Stomach (tissue), 9 donors: ENCODE data around the gene UBA1. TPM values are rescaled to one million over a fixed set of nuclear protein-coding genes. Genes with fewer than 3 reads are reported as not detected.

Experiments used
- DNase-seq, 2 donors: peaks; one replicate each; pipeline versions ENCODE4 v3.0.0 to v3.0.0-alpha.2; 2013 to 2019
- H3K27ac ChIP-seq, 5 donors: fragments of 200-600 bp in 4 of 5; sonication (generic) in 4 of 5; one replicate each; pipeline ENCODE4 v1.5.1; 2013 to 2019; ENCODE audit warnings: mild to moderate bottlenecking in 1 of 5, moderate library complexity in 1 of 5
- H3K27me3 ChIP-seq, 3 donors: fragments of 200-600 bp; sonication (generic); one replicate each; pipeline ENCODE4 v1.5.1; 2017 to 2019; ENCODE audit warnings: mixed run types in 1 of 3
- H3K36me3 ChIP-seq, 4 donors: fragments of 200-600 bp; sonication (generic); 1 replicate in 3 of 4; 2 replicates in 1 of 4; pipeline ENCODE4 v1.5.1; 2016 to 2019
- H3K4me1 ChIP-seq, 4 donors: fragments of 200-600 bp; sonication (generic); one replicate each; pipeline ENCODE4 v1.5.1; 2016 to 2019
- H3K4me3 ChIP-seq, 4 donors: fragments of 200-600 bp; sonication (generic) in 3 of 4; one replicate each; pipeline ENCODE4 v1.5.1; 2016 to 2019; ENCODE audit warnings: mild to moderate bottlenecking in 1 of 4
- H3K9me3 ChIP-seq, 4 donors: fragments of 200-600 bp; sonication (generic); one replicate each; pipeline ENCODE4 v1.5.1; 2016 to 2019
- EP300 ChIP-seq: sonication (generic); formaldehyde crosslinking; IDR thresholded peaks from one replicate; pipeline ENCODE4 v1.6.1; 2017; ENCODE audit warnings: antibody characterized with exemption
- POLR2A ChIP-seq, 4 donors: fragments of 450-650 bp; IDR thresholded peaks; one replicate each; pipeline ENCODE4 v1.6.1; 2016; ENCODE audit warnings: antibody characterized with exemption in 4 of 4, control low read depth in 2 of 4, mild to moderate bottlenecking in 1 of 4, moderate library complexity in 1 of 4
- POLR2AphosphoS5 ChIP-seq, 3 donors: sonication (generic); formaldehyde crosslinking; IDR thresholded peaks; one replicate each; pipeline ENCODE4 v1.6.1; 2016; ENCODE audit warnings: antibody characterized with exemption in 3 of 3
- WGBS, 5 donors: extraction: QIAGEN DNeasy Blood & Tissue Kit in 3 of 5; methylation state at CpG; one replicate each; pipeline versions ENCODE4 v1.1.5 to v1.1.7; 2013 to 2018; 5-methylcytosine and 5-hydroxymethylcytosine counted together
- intact Hi-C: fragments of 100-400 bp; cut with DNase I; formaldehyde crosslinking; loops from one replicate; pipeline ENCODE4 v1.15.1; 2023; ENCODE audit warnings: low total_unique reads
- polyA plus RNA-seq, 3 donors: library from polyadenylated mRNA; stranded (reverse); fragments of 200-250 nt; gene quantifications; one replicate each; pipeline ENCODE4 v1.2.3, GENCODE V29; 2013
- total RNA-seq, 5 donors: library from RNA; depleted of rRNA; stranded (reverse); fragments of >200 nt; gene quantifications; one replicate each; pipeline versions ENCODE4 v1.1.0 to v1.2.3, GENCODE V29; 2014 to 2016
- TF ChIP-seq, protein P1 (sequence below), 7 experiments: fragments of 450-650 bp in 4 of 7; fragments of 200-600 bp in 3 of 7; sonication (generic) in 3 of 7; IDR thresholded peaks; one replicate each; pipeline ENCODE4 v1.5.1; 2016 to 2019; ENCODE audit warnings: antibody characterized with exemption in 7 of 7, control low read depth in 2 of 7, mild to moderate bottlenecking in 1 of 7
- donor health status: healthy with polysubstance abuse.
- donor health status: Bipolar disorder and iron deficiency.
- donor health status: healthy.

Gene UBA1
- total and polyA plus RNA-seq, 8 donors, result 59.3 to 278 (median 86.9) TPM

DNA sequence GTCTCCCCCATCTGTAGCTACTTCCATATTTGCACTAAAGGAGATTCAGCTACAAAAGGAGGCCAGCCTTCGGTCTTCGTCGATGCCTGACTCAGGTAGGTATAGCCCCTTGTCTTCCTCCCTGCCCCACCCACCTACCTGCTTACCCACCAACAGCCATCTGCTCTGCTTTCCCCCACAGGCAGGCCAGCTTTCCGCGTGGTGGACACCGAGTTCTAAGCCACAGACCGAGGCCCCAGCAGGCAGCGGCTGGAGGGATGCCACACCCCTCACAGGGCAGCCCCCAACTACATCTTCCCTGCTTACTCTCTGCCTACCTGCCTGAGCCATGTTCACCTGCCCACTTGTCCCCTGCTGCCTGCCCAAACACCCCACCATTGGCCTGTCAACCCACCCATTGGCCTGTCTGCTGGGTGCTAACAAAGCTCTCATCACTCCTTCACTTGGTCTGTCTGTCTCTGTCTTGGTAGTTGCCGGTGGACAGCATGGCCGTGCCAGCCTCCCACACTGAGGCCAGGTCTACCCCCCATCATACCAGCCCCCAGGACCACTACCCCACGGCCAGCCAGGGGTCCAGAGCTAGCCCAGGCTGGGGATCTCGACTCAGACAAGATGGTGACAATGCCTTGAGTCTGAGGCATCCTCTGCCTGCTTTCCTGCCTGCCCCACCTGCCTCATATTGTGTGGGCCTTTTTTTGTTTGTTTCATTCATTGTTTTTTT, 35.1 kb downstream of the UBA1 start:
- no peak for DNase-seq
- Histone ChIP-seq H3K27ac (no peak overlapping the region), H3K27me3 (peaks cover 0 to 11% (median 0%) of the 10 kb centered on the region in 3 donors), H3K4me3 (no peak overlapping the region), H3K4me1 (peaks cover 0 to 7% (median 0%) of the 10 kb centered on the region in 4 donors), H3K36me3 (peaks cover 39 to 61% (median 59%) of the 10 kb centered on the region in 4 donors), H3K9me3 (no peaks in the 10 kb centered on the region)
- 93 to 100% (median 94%) methylated on average over 3 to 12 of the region's 12 CpGs for whole genome bisulfite sequencing, 5 donors
- TF ChIP-seq EP300, result no peak
- TF ChIP-seq, protein P1, sequence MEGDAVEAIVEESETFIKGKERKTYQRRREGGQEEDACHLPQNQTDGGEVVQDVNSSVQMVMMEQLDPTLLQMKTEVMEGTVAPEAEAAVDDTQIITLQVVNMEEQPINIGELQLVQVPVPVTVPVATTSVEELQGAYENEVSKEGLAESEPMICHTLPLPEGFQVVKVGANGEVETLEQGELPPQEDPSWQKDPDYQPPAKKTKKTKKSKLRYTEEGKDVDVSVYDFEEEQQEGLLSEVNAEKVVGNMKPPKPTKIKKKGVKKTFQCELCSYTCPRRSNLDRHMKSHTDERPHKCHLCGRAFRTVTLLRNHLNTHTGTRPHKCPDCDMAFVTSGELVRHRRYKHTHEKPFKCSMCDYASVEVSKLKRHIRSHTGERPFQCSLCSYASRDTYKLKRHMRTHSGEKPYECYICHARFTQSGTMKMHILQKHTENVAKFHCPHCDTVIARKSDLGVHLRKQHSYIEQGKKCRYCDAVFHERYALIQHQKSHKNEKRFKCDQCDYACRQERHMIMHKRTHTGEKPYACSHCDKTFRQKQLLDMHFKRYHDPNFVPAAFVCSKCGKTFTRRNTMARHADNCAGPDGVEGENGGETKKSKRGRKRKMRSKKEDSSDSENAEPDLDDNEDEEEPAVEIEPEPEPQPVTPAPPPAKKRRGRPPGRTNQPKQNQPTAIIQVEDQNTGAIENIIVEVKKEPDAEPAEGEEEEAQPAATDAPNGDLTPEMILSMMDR (IDR thresholded peaks at IDR 0.05), result no peak
- TF ChIP-seq POLR2AphosphoS5 (IDR thresholded peaks at IDR 0.05), result no peak
- TF ChIP-seq POLR2A (IDR thresholded peaks at IDR 0.05), result no peak
- intact Hi-C loops, result no loop called here

DNA sequence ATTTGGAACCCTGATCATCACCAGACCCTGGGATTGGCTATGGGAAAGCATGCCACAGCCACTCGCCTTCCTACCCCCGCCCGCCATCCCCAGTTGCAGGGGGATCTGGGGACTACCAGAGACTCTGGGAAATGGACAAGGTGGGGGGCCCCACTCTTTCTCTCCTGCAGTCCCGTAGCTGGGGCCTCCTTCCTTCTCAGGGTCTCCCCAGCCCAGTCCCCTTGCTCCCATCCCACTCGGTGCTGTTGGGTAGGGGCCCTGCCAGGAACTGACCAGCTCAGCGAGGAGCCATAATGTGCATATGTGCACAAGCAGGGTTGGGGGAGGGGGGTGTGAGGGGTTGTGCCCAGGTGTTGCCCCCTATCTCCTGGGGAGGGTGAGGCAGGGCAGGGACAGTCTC, 35.8 kb downstream of the UBA1 start:
- peaks cover 0 to 11% (median 0%) of the 10 kb centered on the region in 3 donors for H3K27me3 ChIP-seq
- DNase-seq, result no peak
- H3K4me1 ChIP-seq, result peaks cover 0 to 7% (median 0%) of the 10 kb centered on the region in 4 donors
- 91 to 100% (median 96%) methylated on average over 3 to 6 of the region's 6 CpGs; no CpG with 5 or more reads in 1 of the 5 donors for WGBS, 5 donors
- H3K9me3 ChIP-seq, result no peaks in the 10 kb centered on the region
- H3K36me3 ChIP-seq, result peaks cover 31 to 54% (median 52%) of the 10 kb centered on the region in 4 donors
- no peak for TF ChIP-seq POLR2A (IDR thresholded peaks at IDR 0.05)
- TF ChIP-seq POLR2AphosphoS5 (IDR thresholded peaks at IDR 0.05), result no peak
- TF ChIP-seq EP300, result no peak
- TF ChIP-seq, protein P1 (IDR thresholded peaks at IDR 0.05), result no peak
- no peak overlapping the region for H3K4me3 ChIP-seq
- H3K27ac ChIP-seq, result no peak overlapping the region
- intact Hi-C loops, result no loop called here

DNA sequence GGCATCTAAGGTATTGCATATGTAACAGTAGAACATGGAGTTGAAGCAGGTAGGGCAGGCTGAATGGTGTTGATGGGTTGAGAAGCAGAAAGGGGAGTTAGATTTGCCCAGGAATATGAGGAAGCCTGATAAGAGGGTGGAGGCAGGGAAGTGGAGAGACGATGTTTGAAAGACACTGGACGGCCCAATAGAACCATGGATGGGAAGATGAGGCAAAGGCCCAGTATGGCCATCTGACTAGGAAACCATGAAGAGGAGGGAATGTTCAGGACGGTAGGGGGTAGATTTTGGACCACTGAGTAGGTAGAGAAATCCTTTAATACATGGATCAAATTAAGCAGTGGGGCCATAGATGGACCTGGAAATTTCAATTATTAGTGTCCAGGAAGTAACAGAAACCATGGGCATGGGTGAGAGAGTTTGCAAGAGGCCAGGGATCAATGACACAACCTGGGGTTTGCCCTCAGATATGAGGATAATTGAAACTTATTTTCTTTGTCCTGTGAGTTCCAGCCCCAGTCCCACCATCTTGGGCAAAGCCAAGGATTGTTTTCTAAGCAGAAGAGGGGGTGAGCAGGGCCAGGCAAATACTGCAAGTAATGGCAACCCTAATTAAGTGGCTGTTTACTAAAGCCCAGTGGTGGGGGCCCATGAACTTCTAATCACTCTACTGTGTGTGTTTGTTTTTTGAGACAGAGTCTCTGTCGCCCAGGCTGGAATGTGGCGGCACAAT, 36.7 kb downstream of the UBA1 start:
- no peak for DNase-seq
- intact Hi-C loops, result no loop called here
- TF ChIP-seq EP300 (no peak), POLR2A (IDR thresholded peaks at IDR 0.05) (no peak), POLR2AphosphoS5 (IDR thresholded peaks at IDR 0.05) (no peak)
- TF ChIP-seq, protein P1 (IDR thresholded peaks at IDR 0.05), result no peak

DNA sequence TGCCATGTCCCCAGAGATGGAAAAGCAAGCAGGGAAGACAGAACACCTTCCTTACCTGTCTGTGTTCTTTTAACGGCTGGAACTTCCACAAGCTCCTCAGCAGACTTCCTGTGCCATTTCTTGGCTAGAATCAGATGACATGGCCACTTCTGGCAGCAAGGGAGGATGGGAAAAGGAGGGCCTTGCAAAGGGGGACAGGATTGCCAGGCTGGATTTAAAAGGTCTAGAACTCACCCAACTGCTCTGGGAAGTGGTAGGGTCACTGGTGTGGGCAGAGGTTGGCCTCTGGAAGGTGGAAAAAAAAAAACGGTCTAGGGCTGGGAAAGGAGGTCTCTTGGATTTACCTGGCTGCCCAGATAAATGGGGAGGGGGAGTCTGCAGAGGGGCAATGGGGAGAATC, 37.5 kb downstream of the UBA1 start:
- TF ChIP-seq EP300, result no peak
- TF ChIP-seq, protein P1 (IDR thresholded peaks at IDR 0.05), result no peak
- TF ChIP-seq POLR2A (IDR thresholded peaks at IDR 0.05), result no peak
- no peak for TF ChIP-seq POLR2AphosphoS5 (IDR thresholded peaks at IDR 0.05)
- no peak overlapping the region for H3K27ac ChIP-seq
- intact Hi-C loops, result no loop called here
- no peaks in the 10 kb centered on the region for H3K9me3 ChIP-seq
- no peak overlapping the region for H3K4me3 ChIP-seq
- peaks cover 0 to 11% (median 0%) of the 10 kb centered on the region in 3 donors for H3K27me3 ChIP-seq
- WGBS, 5 donors, result 57 to 73% (median 63%) methylated on average over 1 to 2 of the region's 2 CpGs
- H3K4me1 ChIP-seq, result peaks cover 0 to 7% (median 0%) of the 10 kb centered on the region in 4 donors
- H3K36me3 ChIP-seq, result peaks cover 16 to 36% (median 34%) of the 10 kb centered on the region in 4 donors
- DNase-seq, result no peak

More for the DNA sequence above, 36.7 kb downstream of the UBA1 start:
- Histone ChIP-seq H3K4me3 (no peak overlapping the region), H3K9me3 (no peaks in the 10 kb centered on the region), H3K27ac (no peak overlapping the region), H3K36me3 (peaks cover 23 to 45% (median 43%) of the 10 kb centered on the region in 4 donors), H3K27me3 (peaks cover 0 to 11% (median 0%) of the 10 kb centered on the region in 3 donors), H3K4me1 (peaks cover 0 to 7% (median 0%) of the 10 kb centered on the region in 4 donors)
- WGBS, 5 donors, result 76 to 93% (median 83%) methylated on average over 5 of the region's 5 CpGs
